HepG2 (cell line): ENCODE data around the gene ADAMTS4. TPM values are rescaled to one million over a fixed set of nuclear protein-coding genes. Genes with fewer than 3 reads are reported as not detected.

Experiments used
- BCLAF1 ChIP-seq: fragments of 450-650 bp; IDR thresholded peaks from 2 replicates; pipeline ENCODE4 v1.6.1; 2017; ENCODE audit warnings: mild to moderate bottlenecking
- CHCHD3 ChIP-seq: sonication (generic); formaldehyde crosslinking; IDR thresholded peaks from 2 replicates; pipeline ENCODE4 v1.8.0; 2022; ENCODE audit warnings: mild to moderate bottlenecking, missing genetic modification reagents, moderate library complexity
- ISL2 ChIP-seq: sonication (generic); formaldehyde crosslinking; IDR thresholded peaks from 2 replicates; pipeline ENCODE4 v1.5.0; 2020; ENCODE audit warnings: missing genetic modification reagents
- SIN3A ChIP-seq: IDR thresholded peaks from 2 replicates; pipeline ENCODE4 v1.6.1; 2011; ENCODE audit warnings: low read depth, mild to moderate bottlenecking, control low read depth, low read length, borderline replicate concordance
- SMAD1 ChIP-seq: sonication (generic); formaldehyde crosslinking; IDR thresholded peaks from 2 replicates; pipeline ENCODE4 v1.4.0; 2020; ENCODE audit warnings: missing genetic modification reagents, low read depth, mild to moderate bottlenecking, borderline replicate concordance
- YEATS2 ChIP-seq: sonication (generic); formaldehyde crosslinking; IDR thresholded peaks from 2 replicates; pipeline ENCODE4 v1.4.0; 2020; ENCODE audit warnings: missing genetic modification reagents, borderline replicate concordance
- ZFX ChIP-seq: sonication (generic); formaldehyde crosslinking; IDR thresholded peaks from 2 replicates; pipeline ENCODE4 v1.4.0; 2020; ENCODE audit warnings: mild to moderate bottlenecking, low read depth, missing genetic modification reagents, moderate library complexity
- ZNF451 ChIP-seq: sonication (generic); formaldehyde crosslinking; IDR thresholded peaks from 2 replicates; pipeline ENCODE4 v1.5.0; 2020; ENCODE audit warnings: mild to moderate bottlenecking, missing genetic modification reagents
- ZNF547 ChIP-seq: sonication (generic); formaldehyde crosslinking; IDR thresholded peaks from 2 replicates; pipeline ENCODE4 v1.5.1; 2020; ENCODE audit warnings: mild to moderate bottlenecking, missing genetic modification reagents
- ZNF616 ChIP-seq: sonication (generic); formaldehyde crosslinking; IDR thresholded peaks from 2 replicates; pipeline ENCODE4 v1.5.0; 2020; ENCODE audit warnings: low read depth, mild to moderate bottlenecking, missing genetic modification reagents
- ZNF788 ChIP-seq: sonication (generic); formaldehyde crosslinking; IDR thresholded peaks from 2 replicates; pipeline ENCODE4 v1.5.0; 2020; ENCODE audit warnings: mild to moderate bottlenecking, missing genetic modification reagents, borderline replicate concordance
- ZNF891 ChIP-seq: sonication (generic); formaldehyde crosslinking; IDR thresholded peaks from 2 replicates; pipeline ENCODE4 v1.5.0; 2020; ENCODE audit warnings: mild to moderate bottlenecking, missing genetic modification reagents
- polyA plus RNA-seq, 8 experiments: library from polyadenylated mRNA; depleted of rRNA in 3 of 8; stranded (reverse) in 7 of 8; unstranded in 1 of 8; fragments of >200 nt; fragmentation: Illumina TruSeq in 4 of 8; extraction: Trizol in 4 of 8; gene quantifications; 2 replicates each; pipeline versions ENCODE4 v1.2.1 to v1.2.3, GENCODE V29; 2011 to 2016; ENCODE audit warnings: low read depth in 4 of 8, missing spikeins in 1 of 8, mixed read lengths in 1 of 8; ENCODE audit not compliant: insufficient read depth in 1 of 8
- total RNA-seq, 5 experiments: library from RNA; depleted of rRNA; stranded (reverse); fragments of >200 nt; fragmentation: Illumina TruSeq; extraction: Trizol; gene quantifications; 2 replicates each; pipeline ENCODE4 v1.2.3, GENCODE V29; 2016; ENCODE audit warnings: low read depth in 1 of 5
- TF ChIP-seq, protein P1 (sequence below): sonication (generic); formaldehyde crosslinking; IDR thresholded peaks from 2 replicates; pipeline ENCODE4 v1.5.0; 2020; ENCODE audit warnings: mild to moderate bottlenecking, missing genetic modification reagents
- TF ChIP-seq, protein P2 (sequence below): sonication (generic); formaldehyde crosslinking; IDR thresholded peaks from 2 replicates; pipeline ENCODE4 v1.5.1; 2020; ENCODE audit warnings: mild to moderate bottlenecking, missing genetic modification reagents, moderate library complexity

The ADAMTS4 gene
- total and polyA plus RNA-seq, 2 of the 13 experiments (the other 11 are each of a cell fraction or from before 2014, with no cell fraction given) = 0.51 to 1.7 TPM

DNA sequence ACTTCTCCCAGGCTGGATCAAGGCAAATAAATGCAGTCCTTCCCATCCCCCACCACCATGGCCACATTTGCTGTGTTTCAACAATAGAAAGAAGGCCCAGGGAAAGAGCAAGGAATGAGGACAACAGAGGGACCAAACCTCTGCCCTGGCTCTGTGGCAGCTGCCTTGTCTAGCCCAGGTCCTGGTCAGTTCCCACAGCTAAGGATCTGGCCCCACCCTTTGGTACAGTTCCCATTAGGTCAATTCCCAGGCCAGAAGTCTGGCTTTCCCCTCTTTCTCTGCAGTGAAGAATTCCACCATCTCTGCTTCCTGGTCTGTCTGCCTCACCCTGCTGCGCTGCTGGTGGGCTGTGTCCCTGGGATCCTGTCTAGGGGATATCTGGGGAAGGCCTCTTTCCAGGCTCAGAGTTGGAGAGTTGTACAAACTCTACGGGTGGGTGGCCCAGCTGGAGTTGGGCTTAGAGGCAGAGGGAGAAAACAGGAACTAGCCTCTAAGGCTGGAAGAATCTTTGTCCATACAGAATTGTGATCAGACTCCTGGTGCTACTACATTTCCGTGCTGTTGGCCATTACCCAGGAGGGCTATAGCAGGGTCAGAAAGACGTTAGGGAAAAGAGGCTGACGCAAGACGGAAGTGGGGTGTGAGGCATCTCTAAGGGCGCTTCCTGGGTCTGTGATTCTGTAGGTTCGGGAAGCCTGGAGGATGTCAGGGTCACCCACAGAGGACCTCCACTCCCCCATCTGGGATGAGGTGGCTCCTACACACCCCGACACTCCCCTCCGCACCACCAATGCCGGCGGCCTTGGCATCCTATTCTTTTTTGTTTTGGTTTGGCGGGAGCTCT lies 2.4 kb upstream of the ADAMTS4 start (continued):
- no peak for TF ChIP-seq ZNF788 (CRISPR knock-in tag)
- no peak for TF ChIP-seq ISL2 (CRISPR knock-in tag)
- no peak for TF ChIP-seq YEATS2 (CRISPR knock-in tag)
- TF ChIP-seq BCLAF1 = no peak
- peak; percentile 22; the same call in 1 of the 2 replicates for TF ChIP-seq ZFX (CRISPR knock-in tag)
- no peak for TF ChIP-seq ZNF547 (CRISPR knock-in tag)
- TF ChIP-seq ZNF616 (CRISPR knock-in tag) = no peak
- TF ChIP-seq, protein P1, sequence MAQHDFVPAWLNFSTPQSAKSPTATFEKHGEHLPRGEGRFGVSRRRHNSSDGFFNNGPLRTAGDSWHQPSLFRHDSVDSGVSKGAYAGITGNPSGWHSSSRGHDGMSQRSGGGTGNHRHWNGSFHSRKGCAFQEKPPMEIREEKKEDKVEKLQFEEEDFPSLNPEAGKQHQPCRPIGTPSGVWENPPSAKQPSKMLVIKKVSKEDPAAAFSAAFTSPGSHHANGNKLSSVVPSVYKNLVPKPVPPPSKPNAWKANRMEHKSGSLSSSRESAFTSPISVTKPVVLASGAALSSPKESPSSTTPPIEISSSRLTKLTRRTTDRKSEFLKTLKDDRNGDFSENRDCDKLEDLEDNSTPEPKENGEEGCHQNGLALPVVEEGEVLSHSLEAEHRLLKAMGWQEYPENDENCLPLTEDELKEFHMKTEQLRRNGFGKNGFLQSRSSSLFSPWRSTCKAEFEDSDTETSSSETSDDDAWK (CRISPR knock-in tag) = no peak
- 0 out of 2 replicates have a peak, but pooled peaks have one; percentile 51 for TF ChIP-seq ZNF451
- TF ChIP-seq ZNF891 = 0 out of 2 replicates have a peak, but pooled peaks have one; percentile 14
- TF ChIP-seq SIN3A = no peak
- TF ChIP-seq, protein P2, sequence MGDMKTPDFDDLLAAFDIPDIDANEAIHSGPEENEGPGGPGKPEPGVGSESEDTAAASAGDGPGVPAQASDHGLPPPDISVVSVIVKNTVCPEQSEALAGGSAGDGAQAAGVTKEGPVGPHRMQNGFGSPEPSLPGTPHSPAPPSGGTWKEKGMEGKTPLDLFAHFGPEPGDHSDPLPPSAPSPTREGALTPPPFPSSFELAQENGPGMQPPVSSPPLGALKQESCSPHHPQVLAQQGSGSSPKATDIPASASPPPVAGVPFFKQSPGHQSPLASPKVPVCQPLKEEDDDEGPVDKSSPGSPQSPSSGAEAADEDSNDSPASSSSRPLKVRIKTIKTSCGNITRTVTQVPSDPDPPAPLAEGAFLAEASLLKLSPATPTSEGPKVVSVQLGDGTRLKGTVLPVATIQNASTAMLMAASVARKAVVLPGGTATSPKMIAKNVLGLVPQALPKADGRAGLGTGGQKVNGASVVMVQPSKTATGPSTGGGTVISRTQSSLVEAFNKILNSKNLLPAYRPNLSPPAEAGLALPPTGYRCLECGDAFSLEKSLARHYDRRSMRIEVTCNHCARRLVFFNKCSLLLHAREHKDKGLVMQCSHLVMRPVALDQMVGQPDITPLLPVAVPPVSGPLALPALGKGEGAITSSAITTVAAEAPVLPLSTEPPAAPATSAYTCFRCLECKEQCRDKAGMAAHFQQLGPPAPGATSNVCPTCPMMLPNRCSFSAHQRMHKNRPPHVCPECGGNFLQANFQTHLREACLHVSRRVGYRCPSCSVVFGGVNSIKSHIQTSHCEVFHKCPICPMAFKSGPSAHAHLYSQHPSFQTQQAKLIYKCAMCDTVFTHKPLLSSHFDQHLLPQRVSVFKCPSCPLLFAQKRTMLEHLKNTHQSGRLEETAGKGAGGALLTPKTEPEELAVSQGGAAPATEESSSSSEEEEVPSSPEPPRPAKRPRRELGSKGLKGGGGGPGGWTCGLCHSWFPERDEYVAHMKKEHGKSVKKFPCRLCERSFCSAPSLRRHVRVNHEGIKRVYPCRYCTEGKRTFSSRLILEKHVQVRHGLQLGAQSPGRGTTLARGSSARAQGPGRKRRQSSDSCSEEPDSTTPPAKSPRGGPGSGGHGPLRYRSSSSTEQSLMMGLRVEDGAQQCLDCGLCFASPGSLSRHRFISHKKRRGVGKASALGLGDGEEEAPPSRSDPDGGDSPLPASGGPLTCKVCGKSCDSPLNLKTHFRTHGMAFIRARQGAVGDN = 0 out of 2 replicates have a peak, but pooled peaks have one; percentile 4
- no peak for TF ChIP-seq SMAD1 (CRISPR knock-in tag)
- 0 out of 2 replicates have a peak, but pooled peaks have one; percentile 71 for TF ChIP-seq CHCHD3
